RCC 7860 (cell line): ENCODE results near the gene WDTC1.

Source experiments
- DNase-seq: peaks from one replicate; pipeline ENCODE4 v3.0.0-alpha.2; 2015; ENCODE audit warnings: low spot score
- FAIRE-seq: peaks from 2 replicates; lab custom pipeline; 2012; peaks lifted over from hg19 to GRCh38; lab: Jason Lieb, UNC

The WDTC1 gene

GRCh38 chr1:27332536-27333281 is 98.3 kb downstream of the WDTC1 start:
- DNase-seq, result no peak
- no peak for FAIRE-seq

GRCh38 chr1:27333717-27334279 is 99.4 kb downstream of the WDTC1 start:
- no peak for FAIRE-seq
- no peak for DNase-seq

GRCh38 chr1:27335506-27336422 is 101.3 kb downstream of the WDTC1 start:
- DNase-seq (no peak), FAIRE-seq (no peak)

GRCh38 chr1:27336756-27337155 is 102.3 kb downstream of the WDTC1 start:
- FAIRE-seq (no peak), DNase-seq (no peak)

- no peak for DNase-seq
- FAIRE-seq, result no peak
Measured at GRCh38 chr1:27338751-27339150, 104.3 kb downstream of the WDTC1 start.

GRCh38 chr1:27339213-27339612 is 104.8 kb downstream of the WDTC1 start:
- DNase-seq (no peak), FAIRE-seq (no peak)

- no peak for FAIRE-seq
- DNase-seq, result peak; percentile 57
Measured at GRCh38 chr1:27341525-27342252, 107.3 kb downstream of the WDTC1 start, which contains the start of gene SYTL1. TSS of gene SYTL1 (plus strand) at chr1:27342022. CDS start at chr1:27345335, 3,313 bp downstream.

GRCh38 chr1:27342391-27342777 is 108.0 kb downstream of the WDTC1 start:
- DNase-seq (no peak), FAIRE-seq (no peak)

- DNase-seq, result no peak
- no peak for FAIRE-seq
Measured at GRCh38 chr1:27342778-27343638, 108.6 kb downstream of the WDTC1 start.

- FAIRE-seq (no peak), DNase-seq (no peak)
Measured at GRCh38 chr1:27343639-27344025, 109.2 kb downstream of the WDTC1 start.

GRCh38 chr1:27345272-27345671 is 110.8 kb downstream of the WDTC1 start:
- no peak for DNase-seq
- no peak for FAIRE-seq

- DNase-seq (no peak), FAIRE-seq (no peak)
Measured at GRCh38 chr1:27346357-27346756, 111.9 kb downstream of the WDTC1 start.

- FAIRE-seq (no peak), DNase-seq (peak; percentile 22)
Measured at GRCh38 chr1:27346991-27347624, 112.7 kb downstream of the WDTC1 start.

GRCh38 chr1:27348861-27349783 is 114.7 kb downstream of the WDTC1 start:
- DNase-seq, result peak; percentile 33
- FAIRE-seq, result no peak

- DNase-seq, result no peak
- no peak for FAIRE-seq
Measured at GRCh38 chr1:27349784-27350662, 115.6 kb downstream of the WDTC1 start.

GRCh38 chr1:27350663-27351540 is 116.5 kb downstream of the WDTC1 start:
- FAIRE-seq (no peak), DNase-seq (no peak)
